Choroid plexus epithelial cell (primary cell): ENCODE measurements around the gene AREL1.

ENCODE experiments used
- DNase-seq: peaks from one replicate; pipeline ENCODE4 v3.0.0-alpha.2; 2010; ENCODE audit warnings: low read depth
- H3K4me3 ChIP-seq: 2 replicates; pipeline ENCODE4 v1.5.1; 2011; ENCODE audit warnings: low read depth, mild to moderate bottlenecking, control low read depth, low read length, moderate library complexity
- TF ChIP-seq, protein P1 (sequence below): conservative IDR thresholded peaks from 2 replicates; pipeline ENCODE4 v1.5.1; 2011; ENCODE audit warnings: low read depth, mild to moderate bottlenecking, control low read depth, inconsistent platforms, low read length, moderate library complexity

The AREL1 gene

DNA sequence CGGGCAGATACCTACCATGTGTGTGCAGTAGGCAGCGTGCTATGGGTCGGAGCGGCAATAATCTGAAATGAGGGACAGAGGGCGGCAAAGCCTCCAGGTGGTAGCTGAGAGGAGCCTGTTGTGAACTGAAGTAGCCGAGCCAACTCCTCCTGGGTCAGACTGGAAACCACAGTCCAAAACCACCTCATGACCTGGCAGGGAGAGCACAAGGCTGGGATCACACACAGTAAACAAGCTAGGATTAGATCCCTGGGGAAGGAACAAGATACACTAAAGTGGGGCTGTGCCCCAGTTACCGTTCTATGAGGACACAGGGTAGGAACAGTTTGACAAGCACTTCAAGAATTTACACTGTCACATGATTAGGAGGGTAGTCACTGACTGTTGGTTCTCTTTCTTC is 49.0 kb downstream of the AREL1 start:
- TF ChIP-seq, protein P1, sequence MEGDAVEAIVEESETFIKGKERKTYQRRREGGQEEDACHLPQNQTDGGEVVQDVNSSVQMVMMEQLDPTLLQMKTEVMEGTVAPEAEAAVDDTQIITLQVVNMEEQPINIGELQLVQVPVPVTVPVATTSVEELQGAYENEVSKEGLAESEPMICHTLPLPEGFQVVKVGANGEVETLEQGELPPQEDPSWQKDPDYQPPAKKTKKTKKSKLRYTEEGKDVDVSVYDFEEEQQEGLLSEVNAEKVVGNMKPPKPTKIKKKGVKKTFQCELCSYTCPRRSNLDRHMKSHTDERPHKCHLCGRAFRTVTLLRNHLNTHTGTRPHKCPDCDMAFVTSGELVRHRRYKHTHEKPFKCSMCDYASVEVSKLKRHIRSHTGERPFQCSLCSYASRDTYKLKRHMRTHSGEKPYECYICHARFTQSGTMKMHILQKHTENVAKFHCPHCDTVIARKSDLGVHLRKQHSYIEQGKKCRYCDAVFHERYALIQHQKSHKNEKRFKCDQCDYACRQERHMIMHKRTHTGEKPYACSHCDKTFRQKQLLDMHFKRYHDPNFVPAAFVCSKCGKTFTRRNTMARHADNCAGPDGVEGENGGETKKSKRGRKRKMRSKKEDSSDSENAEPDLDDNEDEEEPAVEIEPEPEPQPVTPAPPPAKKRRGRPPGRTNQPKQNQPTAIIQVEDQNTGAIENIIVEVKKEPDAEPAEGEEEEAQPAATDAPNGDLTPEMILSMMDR, result no peak
- no peak overlapping the region for H3K4me3 ChIP-seq

DNA sequence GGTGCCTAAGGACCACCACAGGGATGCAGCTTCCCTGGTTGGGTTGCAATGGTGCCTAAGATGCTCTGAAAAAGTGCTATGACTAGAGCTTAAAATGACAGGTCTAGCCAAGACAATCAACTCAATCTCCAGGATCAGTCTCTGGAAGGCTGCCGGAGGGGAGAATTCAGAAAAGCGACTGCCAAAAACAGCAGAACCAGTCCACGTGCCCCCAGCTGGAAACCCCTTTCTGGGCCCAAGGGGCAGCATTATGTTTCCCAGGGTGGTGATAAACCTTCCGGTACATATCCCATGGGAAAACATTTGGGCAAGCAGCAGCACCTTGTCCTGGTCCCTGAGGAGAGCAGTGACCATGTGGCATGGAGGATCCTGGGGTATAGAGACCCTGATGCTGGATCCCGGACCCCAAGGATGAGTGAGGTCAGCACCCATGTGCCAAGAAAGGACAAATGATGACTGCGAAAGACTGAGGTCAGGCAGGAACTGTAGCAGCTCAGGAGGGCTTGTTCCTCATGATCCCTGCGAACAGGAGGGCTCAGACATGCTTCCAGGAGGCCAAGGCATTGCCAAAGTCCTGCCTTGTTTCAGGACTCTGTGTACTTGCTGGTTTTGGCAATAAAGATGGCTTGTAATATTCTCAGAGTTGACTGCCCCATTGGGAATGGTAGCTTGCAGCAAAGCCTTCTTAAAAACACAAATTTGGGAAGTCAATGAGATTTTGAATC is 51.0 kb downstream of the AREL1 start:
- TF ChIP-seq, protein P1, result no peak
- DNase-seq, result no peak

More for the DNA sequence above, 49.0 kb downstream of the AREL1 start:
- no peak for DNase-seq

DNA sequence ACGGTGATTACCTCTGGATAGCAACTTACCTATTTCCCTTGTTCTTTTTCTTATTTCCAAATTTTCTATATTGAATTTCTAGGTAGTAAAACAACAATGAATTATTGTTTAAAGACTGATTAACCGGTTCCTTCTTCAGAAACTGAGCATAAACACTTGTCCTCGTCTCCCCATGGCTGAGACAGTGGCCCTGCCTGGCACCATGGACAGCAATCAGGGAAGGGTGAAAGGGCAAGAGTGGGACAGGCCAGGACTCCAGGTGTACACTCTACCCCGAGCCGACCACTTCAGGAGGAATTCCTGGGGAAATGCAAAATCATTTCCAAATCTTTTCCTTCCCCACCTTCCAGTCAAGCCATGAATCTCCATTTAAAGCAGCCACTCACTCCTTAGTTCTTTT is 52.0 kb downstream of the AREL1 start:
- TF ChIP-seq, protein P1, result no peak
- no peak overlapping the region for H3K4me3 ChIP-seq
- no peak for DNase-seq

More for the DNA sequence above, 51.0 kb downstream of the AREL1 start:
- H3K4me3 ChIP-seq, result no peak overlapping the region

DNA sequence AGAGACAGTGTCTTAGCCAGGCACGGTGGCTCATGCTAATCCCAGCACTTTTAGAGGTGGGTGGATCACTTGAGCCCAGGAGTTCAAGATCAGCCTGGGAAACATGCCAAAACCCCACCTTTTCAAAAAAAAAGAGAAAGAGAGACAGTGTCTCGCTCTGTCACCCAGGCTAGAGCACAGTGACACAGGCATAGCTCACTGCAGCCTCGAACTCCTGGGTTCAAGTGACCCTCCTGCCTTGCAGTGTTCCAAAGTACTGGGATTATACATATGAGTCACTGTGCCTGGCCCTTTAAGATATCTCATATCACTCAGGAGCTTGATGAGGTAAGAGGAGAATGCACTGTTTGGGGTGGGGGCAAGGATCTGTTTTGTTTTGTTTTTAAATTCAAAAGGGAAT is 52.7 kb downstream of the AREL1 start:
- H3K4me3 ChIP-seq, result no peak overlapping the region
- DNase-seq, result no peak
- TF ChIP-seq, protein P1, result no peak

DNA sequence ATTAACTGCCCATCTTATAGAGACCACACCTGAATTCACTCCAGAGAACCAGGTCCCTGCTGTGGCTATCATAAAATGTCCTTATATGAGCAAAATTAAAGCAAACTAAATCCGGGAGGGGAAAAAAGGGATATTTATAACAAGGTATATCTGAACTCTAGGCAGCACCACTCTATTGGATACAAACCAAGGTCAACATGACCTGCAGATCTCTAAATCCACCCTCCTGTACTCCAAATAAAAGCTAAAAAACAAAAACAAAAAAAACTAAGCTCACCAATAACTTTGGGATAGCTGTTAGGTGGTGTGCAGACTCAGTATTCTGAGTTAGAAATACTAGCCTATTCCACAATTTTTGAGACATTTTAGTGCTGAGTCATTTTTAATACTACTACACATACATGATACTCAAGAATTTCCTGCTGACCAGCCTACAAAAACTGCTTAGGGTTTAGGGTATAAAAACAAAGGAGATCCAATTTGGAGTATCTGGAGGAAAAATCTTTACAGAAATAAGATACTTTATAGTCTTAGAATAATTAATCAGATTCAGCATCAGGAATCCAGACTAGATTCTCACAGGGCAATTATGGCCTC is 54.2 kb downstream of the AREL1 start:
- no peak overlapping the region for H3K4me3 ChIP-seq
- peak; percentile 73 for DNase-seq
- TF ChIP-seq, protein P1, result no peak

GRCh38 chr14:74656964-74657363 is 55.9 kb downstream of the AREL1 start:
- no peak for DNase-seq
- TF ChIP-seq, protein P1, result no peak
- no peak overlapping the region for H3K4me3 ChIP-seq
